HFF-Myc (cell line): ENCODE measurements around the gene PNPLA1.
A peak's percentile ranks its signal among the peaks of the same experiment; 100 is the strongest.

Experiments used
- DNase-seq: peaks from one replicate; pipeline ENCODE4 v3.0.0-alpha.2; 2011; ENCODE audit warnings: low read depth; ENCODE audit errors: extremely low read depth
- H3K4me3 ChIP-seq: replicated peaks from 2 replicates; pipeline ENCODE4 v1.5.1; 2011; ENCODE audit warnings: low read depth, mild to moderate bottlenecking, control low read depth, low read length
- CTCF ChIP-seq: IDR thresholded peaks from 2 replicates; pipeline ENCODE4 v1.5.1; 2012; ENCODE audit warnings: mild to moderate bottlenecking, low read depth, low read length, control low read depth; ENCODE audit errors: missing control alignments

The PNPLA1 gene

GRCh38 chr6:36244641-36245280 lies 25.1 kb upstream of the PNPLA1 start:
- no peak for DNase-seq
- no peak overlapping the region for H3K4me3 ChIP-seq
- no peak for TF ChIP-seq CTCF

GRCh38 chr6:36245572-36246061 lies 24.2 kb upstream of the PNPLA1 start:
- H3K4me3 ChIP-seq, result no peak overlapping the region
- DNase-seq, result no peak
- peak; percentile 22 for TF ChIP-seq CTCF

- H3K4me3 ChIP-seq, result no peak overlapping the region
- TF ChIP-seq CTCF, result no peak
Observed at GRCh38 chr6:36246506-36247268, 23.2 kb upstream of the PNPLA1 start.

GRCh38 chr6:36247693-36248092 lies 22.2 kb upstream of the PNPLA1 start:
- no peak for DNase-seq
- H3K4me3 ChIP-seq, result no peak overlapping the region
- no peak for TF ChIP-seq CTCF

More at GRCh38 chr6:36246506-36247268, 23.2 kb upstream of the PNPLA1 start:
- DNase-seq, result no peak

- H3K4me3 ChIP-seq, result no peak overlapping the region
- DNase-seq, result peak; percentile 2
- peak; percentile 12 for TF ChIP-seq CTCF
Observed at GRCh38 chr6:36248980-36249379, 20.9 kb upstream of the PNPLA1 start.

GRCh38 chr6:36249536-36249935 lies 20.3 kb upstream of the PNPLA1 start:
- TF ChIP-seq CTCF, result no peak
- no peak for DNase-seq
- H3K4me3 ChIP-seq, result no peak overlapping the region
